Measurements from ENCODE around the gene ARHGAP5. TPM values are rescaled to one million over a fixed set of nuclear protein-coding genes. Genes with fewer than 3 reads are reported as not detected.

Gene ARHGAP5, protein sequence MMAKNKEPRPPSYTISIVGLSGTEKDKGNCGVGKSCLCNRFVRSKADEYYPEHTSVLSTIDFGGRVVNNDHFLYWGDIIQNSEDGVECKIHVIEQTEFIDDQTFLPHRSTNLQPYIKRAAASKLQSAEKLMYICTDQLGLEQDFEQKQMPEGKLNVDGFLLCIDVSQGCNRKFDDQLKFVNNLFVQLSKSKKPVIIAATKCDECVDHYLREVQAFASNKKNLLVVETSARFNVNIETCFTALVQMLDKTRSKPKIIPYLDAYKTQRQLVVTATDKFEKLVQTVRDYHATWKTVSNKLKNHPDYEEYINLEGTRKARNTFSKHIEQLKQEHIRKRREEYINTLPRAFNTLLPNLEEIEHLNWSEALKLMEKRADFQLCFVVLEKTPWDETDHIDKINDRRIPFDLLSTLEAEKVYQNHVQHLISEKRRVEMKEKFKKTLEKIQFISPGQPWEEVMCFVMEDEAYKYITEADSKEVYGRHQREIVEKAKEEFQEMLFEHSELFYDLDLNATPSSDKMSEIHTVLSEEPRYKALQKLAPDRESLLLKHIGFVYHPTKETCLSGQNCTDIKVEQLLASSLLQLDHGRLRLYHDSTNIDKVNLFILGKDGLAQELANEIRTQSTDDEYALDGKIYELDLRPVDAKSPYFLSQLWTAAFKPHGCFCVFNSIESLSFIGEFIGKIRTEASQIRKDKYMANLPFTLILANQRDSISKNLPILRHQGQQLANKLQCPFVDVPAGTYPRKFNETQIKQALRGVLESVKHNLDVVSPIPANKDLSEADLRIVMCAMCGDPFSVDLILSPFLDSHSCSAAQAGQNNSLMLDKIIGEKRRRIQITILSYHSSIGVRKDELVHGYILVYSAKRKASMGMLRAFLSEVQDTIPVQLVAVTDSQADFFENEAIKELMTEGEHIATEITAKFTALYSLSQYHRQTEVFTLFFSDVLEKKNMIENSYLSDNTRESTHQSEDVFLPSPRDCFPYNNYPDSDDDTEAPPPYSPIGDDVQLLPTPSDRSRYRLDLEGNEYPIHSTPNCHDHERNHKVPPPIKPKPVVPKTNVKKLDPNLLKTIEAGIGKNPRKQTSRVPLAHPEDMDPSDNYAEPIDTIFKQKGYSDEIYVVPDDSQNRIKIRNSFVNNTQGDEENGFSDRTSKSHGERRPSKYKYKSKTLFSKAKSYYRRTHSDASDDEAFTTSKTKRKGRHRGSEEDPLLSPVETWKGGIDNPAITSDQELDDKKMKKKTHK (N-terminal part only)
- total RNA-seq = 100 to 1,000 TPM; 115 to 189 (median 121) TPM

DNA sequence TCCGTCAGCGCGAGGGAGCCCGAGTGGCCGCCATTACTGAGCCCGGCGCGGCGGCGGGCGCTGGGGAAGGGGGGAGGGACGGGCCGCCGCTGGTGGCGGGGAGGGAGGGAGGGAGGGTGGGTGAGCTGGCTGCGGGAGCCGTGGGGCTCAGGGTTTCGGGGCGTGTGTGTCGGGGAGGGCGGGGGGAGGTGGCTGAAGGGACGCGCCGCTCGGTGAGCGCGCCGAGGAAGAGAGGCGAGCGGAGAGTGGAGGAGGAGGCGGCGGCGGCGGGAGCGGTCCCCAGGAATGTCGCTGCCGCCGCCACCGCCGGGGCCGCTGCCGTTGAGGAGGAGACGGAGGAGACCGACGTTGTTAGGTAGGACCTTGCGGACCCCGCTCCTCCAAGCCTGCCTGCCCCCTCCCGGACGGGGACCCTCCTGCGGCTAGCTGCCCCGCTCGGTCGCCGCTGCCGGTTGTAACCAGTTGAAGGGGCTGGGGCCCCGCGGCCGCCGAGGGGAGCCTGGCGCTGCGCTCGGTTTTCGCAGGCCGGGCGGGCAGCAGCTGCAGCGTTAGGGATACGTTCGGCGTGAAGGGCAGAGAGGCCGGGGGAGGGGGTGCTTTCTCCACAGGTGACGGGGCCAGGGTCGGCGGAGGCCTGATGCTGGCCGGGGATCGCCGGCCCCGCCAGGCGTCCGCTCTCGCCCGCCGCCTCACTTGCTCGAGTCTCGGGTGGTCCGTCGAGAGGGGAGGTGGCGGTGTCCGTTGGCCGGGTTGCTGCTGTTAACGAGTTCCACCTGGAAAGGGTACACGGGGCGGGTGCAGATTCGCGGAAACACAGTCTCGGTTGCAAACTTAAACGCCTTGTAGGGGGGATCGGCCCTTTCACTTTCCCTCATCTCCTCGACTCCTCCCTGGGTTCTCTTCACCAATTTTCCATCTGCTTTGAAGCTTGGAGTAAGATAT lies at the start of gene ARHGAP5:
ARHGAP5 (plus strand) TSS at position 224 of the 942 bp plus-strand sequence. CDS start 13,366 bp downstream, outside the sequence.
- peak within 1 kb of the TSS; percentile 99 for H3K27ac ChIP-seq
- no peaks in the 10 kb centered on the region for H3K4me1 ChIP-seq
- peak within 1 kb of the TSS; percentile 77 to 95 (median 94) for H3K4me3 ChIP-seq
- H3K9me3 ChIP-seq = no peaks in the 10 kb centered on the region
- H3K27me3 ChIP-seq = no peaks in the 10 kb centered on the region
- intact Hi-C loops (cut with DNase I; ENCODE audit: low total_unique reads) = no loop called here
- no peaks in the 10 kb centered on the region for H3K36me3 ChIP-seq
- TF ChIP-seq POLR2AphosphoS5 (IDR thresholded peaks at IDR 0.05) (peak in 2 of 3 donors; percentile 23 to 39), POLR2A (IDR thresholded peaks at IDR 0.05) (no peak), CTCF (IDR thresholded peaks at IDR 0.05) (peak; percentile 11 to 21 (median 14))
- DNase-seq (ENCODE audit: low spot score in 2 of 2) = peak in 1 of 2 donors; percentile 39

- Histone ChIP-seq H3K4me1 (no peaks in the 10 kb centered on the region), H3K4me3 (no peak overlapping the region), H3K36me3 (no peaks in the 10 kb centered on the region), H3K9me3 (no peaks in the 10 kb centered on the region), H3K27me3 (no peaks in the 10 kb centered on the region), H3K27ac (peak overlapping the region; percentile 54 to 75)
- DNase-seq (ENCODE audit: low spot score in 2 of 2) = peak in 1 of 2 donors; percentile 65
- TF ChIP-seq POLR2AphosphoS5 (IDR thresholded peaks at IDR 0.05) = no peak
- TF ChIP-seq POLR2A (IDR thresholded peaks at IDR 0.05) = no peak
- no peak for TF ChIP-seq CTCF (IDR thresholded peaks at IDR 0.05)
- intact Hi-C loops (cut with DNase I; ENCODE audit: low total_unique reads) = no loop called here
These were observed 48.5 kb upstream of the ARHGAP5 start for GRCh38 chr14:32028599-32028998.

DNA sequence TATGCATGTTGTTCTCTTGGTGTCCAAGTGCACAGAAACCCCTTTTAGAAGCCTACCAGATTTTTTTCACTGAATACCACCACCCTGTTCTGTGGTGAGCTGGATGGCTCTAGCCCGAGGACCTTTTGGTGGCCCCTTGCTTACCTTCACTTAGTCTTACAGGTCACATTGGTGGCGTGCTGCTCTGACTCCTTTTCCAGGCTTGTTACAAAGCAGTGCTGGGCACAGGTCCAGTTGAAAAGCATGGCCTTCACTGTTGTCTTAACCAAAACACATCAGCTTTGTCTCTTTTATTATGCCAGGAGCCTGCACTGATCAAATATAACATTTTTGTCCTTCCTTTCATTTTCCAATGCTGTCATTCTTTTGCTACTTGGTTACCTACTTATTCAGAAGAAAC lies 43.6 kb upstream of the ARHGAP5 start:
- DNase-seq (ENCODE audit: low spot score in 2 of 2) = no peak
- Histone ChIP-seq H3K27ac (no peak overlapping the region), H3K36me3 (no peaks in the 10 kb centered on the region), H3K9me3 (no peaks in the 10 kb centered on the region), H3K27me3 (no peaks in the 10 kb centered on the region), H3K4me3 (no peak overlapping the region), H3K4me1 (no peaks in the 10 kb centered on the region)
- TF ChIP-seq CTCF (IDR thresholded peaks at IDR 0.05) = no peak
- no peak for TF ChIP-seq POLR2AphosphoS5 (IDR thresholded peaks at IDR 0.05)
- no peak for TF ChIP-seq POLR2A (IDR thresholded peaks at IDR 0.05)
- intact Hi-C loops (cut with DNase I; ENCODE audit: low total_unique reads) = no loop called here

DNA sequence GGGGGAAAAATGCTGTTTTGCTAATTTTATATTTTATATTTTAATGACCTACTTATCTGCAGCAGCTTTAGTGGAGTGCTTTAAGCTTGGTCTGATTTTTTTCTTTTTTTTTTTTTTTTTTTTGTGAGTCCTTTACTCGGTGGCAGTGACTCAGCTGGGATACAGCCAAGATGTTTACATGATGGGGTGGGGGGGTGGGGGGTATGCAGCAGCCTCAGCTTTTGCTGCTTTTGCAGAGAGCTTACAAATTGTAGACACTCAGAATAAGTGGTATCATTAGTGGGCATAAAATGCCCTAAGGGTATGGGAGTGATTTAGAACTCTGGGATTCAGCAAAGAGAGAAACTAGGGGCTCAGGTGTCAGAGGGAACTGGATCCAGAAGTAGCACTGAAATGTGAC lies 38.2 kb upstream of the ARHGAP5 start:
- TF ChIP-seq POLR2AphosphoS5 (IDR thresholded peaks at IDR 0.05) (no peak), CTCF (IDR thresholded peaks at IDR 0.05) (no peak), POLR2A (IDR thresholded peaks at IDR 0.05) (no peak)
- H3K36me3 ChIP-seq = no peaks in the 10 kb centered on the region
- no peak overlapping the region for H3K27ac ChIP-seq
- no peak overlapping the region for H3K4me3 ChIP-seq
- no peaks in the 10 kb centered on the region for H3K9me3 ChIP-seq
- intact Hi-C loops (cut with DNase I; ENCODE audit: low total_unique reads) = no loop called here
- H3K4me1 ChIP-seq = no peaks in the 10 kb centered on the region
- DNase-seq (ENCODE audit: low spot score in 2 of 2) = no peak
- H3K27me3 ChIP-seq = no peaks in the 10 kb centered on the region

Data from breast epithelium (tissue), 4 donors.